HG02798 (cell line): Measurements from ENCODE around the gene PLA2G4E.

Source experiments
- ATAC-seq: cut with Tn5 transposase; IDR thresholded peaks from one replicate; pipeline ENCODE4 v1.9.1; 2021; ENCODE audit warnings: mild to moderate bottlenecking; ENCODE audit not compliant: unreplicated experiment, poor library complexity

Gene PLA2G4E

DNA sequence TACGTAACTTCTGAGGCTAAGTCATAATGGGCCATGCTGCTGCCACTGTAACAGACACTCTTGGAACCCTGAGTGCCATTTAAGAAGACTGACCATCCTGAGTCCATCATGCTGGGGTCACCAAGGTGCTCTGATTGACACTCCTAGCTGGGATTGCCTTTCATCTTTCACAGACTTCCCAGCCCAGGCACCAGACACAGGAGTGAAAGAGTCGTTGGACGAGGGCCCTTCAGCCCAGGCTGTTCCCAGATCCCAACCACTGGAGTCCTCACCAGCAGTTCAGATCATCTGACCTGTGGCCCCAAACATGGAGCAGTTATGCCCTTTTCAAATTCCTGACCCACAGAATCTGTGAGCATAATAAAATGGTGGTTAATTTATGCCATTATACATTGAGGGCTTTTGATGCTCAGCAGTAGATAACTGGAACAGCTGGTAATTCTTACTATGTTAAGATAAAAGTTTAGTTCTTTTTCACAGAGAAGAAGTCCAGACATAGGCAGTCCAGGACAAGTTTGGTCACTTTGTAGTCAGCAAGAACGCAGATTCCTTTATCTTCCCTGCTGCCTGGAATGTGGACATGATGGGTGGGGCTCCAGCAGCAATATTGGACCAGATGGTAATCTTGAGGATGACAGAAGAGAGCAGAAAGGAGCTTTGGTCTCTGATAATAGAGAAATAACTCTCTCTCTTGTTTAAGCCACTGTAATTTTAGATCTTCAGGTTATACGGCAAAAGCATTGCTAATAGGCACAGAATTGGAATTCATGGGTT lies 41.2 kb downstream of the PLA2G4E start:
- ATAC-seq, result no peak

- ATAC-seq, result no peak
These were observed 42.3 kb downstream of the PLA2G4E start for GRCh38 chr15:41978534-41978933.

DNA sequence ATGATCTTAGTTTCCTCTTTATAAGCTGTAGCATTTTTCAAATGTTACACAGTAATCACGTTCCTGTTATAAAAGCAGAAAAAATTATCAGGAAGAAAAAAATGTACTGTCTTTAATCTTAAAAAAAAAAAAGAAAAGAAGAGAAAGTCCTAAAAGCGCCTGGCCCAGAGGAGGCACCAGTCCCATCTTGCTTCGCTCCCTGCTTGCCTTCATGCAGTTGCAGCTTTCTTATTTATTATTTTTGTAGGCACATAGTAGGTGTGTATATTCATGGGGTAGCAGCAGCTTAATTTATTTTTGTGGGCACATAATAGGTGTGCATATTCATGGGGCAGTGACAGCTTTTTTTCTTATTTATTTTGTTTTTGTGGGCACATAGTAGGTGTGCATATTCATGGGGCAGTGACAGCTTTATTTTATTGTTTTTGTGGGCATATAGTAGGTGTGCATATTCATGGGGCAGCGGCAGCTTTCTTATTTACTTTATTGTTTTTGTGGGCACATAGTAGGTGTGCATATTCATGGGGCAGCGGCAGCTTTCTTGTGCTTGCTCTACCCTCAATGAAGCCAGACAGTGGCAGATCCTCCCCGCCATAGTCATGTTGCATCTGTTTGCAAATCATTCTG lies 43.0 kb downstream of the PLA2G4E start:
- no peak for ATAC-seq

DNA sequence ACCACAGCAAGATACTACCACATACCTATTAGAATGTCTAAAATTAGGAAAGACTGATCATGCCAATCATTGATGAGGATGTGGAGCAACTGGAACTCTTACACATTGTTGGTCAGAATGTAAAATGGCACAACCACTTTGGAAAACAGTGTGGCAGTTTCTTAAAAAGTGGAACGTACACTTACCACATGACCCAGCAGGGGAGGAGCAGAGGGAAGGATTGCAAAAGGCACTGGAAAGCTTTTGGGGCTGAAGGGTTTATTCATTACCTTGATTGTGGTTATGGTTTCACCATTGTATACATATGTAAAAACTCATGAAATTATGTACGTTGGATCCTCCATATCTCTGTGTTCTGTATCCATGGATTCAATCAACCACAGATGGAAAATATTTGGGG lies 45.2 kb downstream of the PLA2G4E start:
- ATAC-seq, result no peak

- no peak for ATAC-seq
These were observed 46.8 kb downstream of the PLA2G4E start for GRCh38 chr15:41974041-41974440.

DNA sequence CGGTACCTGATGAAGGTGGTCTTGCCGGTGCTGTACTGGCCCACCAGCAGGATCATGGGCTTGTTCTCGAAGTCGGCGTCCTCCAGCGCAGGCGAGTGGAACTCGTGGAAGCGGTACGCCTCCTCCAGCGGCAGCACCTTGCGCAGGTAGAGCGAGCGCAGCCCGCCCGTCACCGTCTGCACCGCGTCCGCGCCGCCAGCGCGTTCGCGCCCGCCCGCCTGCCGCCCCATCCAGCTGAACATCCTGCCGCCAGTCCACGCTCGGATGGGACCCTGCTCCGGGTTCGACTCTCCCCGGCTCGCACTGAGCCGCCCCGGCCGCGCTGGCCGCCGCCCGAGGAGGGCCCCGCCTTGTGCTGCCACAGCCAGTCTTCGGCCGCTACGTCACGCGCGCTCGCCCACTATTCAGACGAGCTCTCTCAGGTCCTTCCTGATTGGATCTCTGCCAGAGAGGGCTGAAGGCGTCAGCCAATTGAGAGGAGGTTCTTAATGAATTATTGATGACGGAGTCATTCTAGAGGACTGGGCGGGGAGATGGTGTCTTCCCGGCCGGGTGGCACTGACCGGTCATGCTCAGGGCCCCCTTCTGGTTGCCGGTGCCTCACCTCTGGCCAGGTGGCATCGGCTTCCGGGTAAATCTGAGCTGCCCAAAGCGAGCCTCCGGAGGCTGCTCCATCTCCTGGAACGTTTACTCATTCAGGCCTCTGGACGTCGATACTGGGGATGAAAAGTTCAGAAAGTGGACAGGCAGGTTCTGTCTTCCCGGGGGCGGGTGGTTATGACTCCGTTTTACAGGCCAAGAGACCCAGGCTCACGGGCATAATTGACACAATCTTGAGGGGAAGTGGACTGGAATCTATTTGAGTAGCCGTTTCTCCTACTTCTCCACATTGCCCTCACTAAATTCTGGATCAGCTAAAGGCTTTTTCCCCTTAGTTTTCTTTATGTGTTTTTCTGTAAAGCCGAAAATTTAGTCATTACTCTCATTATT lies 48.3 kb downstream of the PLA2G4E start, which contains the start of gene EHD4:
Gene EHD4 (minus strand): TSS at position 305 of the 990 bp plus-strand sequence. CDS start 63 bp downstream, at position 242.
- ATAC-seq, result peak; percentile 90

- ATAC-seq, result peak; percentile 20
These were observed 49.0 kb downstream of the PLA2G4E start for GRCh38 chr15:41971895-41972252.

GRCh38 chr15:41971089-41971894 lies 49.5 kb downstream of the PLA2G4E start:
- peak; percentile 50 for ATAC-seq

- ATAC-seq, result no peak
These were observed 50.4 kb downstream of the PLA2G4E start for GRCh38 chr15:41970456-41970855.

GRCh38 chr15:41969851-41970431 lies 50.9 kb downstream of the PLA2G4E start:
- no peak for ATAC-seq

GRCh38 chr15:41968701-41969100 lies 52.1 kb downstream of the PLA2G4E start:
- no peak for ATAC-seq

- no peak for ATAC-seq
These were observed 53.2 kb downstream of the PLA2G4E start for GRCh38 chr15:41967506-41968206.

DNA sequence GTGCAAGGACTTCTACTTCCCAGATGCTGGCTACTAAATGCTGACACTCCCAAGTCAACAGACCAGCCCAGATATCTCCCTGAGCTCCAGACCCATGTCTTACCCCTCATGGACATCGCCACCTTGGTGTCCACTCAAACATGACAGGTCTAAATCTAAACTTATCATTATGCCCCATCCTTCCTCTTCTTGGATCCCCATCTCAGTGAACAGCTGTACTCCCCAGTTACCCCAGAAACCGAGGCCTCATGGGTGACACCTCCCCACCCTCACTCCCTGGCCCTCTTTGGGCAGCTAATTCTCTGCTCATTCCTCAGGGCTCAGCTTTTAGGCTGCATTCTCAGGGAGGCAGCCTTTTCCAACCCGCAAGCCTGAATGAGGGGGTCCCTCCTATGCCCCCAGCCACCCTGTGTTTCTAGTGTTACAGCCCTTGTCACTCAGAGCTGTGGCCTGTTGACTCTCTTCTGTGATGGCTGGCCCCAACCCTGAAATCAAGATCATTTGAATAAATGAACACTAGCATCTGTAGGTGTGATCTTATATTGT lies 53.8 kb downstream of the PLA2G4E start:
- no peak for ATAC-seq

GRCh38 chr15:41966414-41966812 lies 54.4 kb downstream of the PLA2G4E start:
- ATAC-seq, result no peak

GRCh38 chr15:41965441-41966413 lies 55.1 kb downstream of the PLA2G4E start:
- no peak for ATAC-seq

- no peak for ATAC-seq
These were observed 59.1 kb downstream of the PLA2G4E start for GRCh38 chr15:41961595-41962202.

DNA sequence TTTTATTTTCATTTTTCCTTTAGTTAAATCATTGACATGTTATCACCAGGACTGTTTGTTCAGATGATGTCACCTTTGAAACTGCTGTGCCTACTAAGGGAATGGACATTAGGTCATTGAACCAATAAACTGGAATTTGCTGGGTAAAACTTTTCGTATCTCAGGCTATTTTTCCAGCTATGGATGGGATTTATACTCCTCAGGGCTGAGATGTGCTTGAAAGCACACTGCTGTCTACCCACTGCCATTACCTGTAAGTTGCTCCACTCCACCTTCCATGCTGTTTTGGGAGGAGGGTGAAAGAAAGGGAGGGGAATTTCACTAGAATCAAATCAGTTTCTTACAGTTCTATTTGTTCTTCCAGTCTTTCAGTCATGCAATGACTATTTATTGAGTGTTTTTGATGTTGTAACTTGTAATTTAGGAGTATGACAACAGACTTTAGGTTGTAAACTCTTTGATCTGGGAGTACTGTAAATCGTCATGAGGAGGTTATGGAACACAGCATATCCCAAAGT lies 59.8 kb downstream of the PLA2G4E start:
- no peak for ATAC-seq
